AG09319 (cell line): ENCODE data around the gene TMEM121B.

Experiments used
- DNase-seq: peaks from one replicate; pipeline ENCODE4 v3.0.0-alpha.2; 2010; ENCODE audit warnings: low read depth; ENCODE audit errors: extremely low read depth
- TF ChIP-seq, protein P1 (sequence below): IDR thresholded peaks from 2 replicates; pipeline ENCODE4 v1.5.1; 2011; ENCODE audit warnings: low read depth, mild to moderate bottlenecking, inconsistent platforms, low read length, moderate library complexity

Gene TMEM121B

DNA sequence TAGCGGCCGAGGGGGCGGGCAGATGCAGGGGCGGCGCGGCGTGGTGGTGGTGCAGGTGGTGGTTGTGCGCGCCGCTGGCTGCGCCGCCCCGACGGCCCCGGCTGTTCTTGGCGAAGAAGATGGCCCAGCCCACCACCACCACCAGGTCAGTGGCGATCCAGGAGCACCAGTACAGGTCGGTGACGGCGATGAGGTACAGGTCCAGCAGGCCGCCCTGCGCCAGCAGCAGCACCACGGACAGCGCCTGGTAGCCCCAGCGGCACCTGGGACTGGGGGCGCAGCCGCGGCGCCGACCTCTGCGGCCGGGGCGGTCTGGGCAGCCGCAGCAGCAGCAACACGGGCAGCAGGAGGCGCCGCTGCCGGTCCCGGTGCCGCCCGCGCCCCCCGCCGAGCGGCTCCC lies 879 bp downstream of the TMEM121B start:
- no peak for DNase-seq
- TF ChIP-seq, protein P1, sequence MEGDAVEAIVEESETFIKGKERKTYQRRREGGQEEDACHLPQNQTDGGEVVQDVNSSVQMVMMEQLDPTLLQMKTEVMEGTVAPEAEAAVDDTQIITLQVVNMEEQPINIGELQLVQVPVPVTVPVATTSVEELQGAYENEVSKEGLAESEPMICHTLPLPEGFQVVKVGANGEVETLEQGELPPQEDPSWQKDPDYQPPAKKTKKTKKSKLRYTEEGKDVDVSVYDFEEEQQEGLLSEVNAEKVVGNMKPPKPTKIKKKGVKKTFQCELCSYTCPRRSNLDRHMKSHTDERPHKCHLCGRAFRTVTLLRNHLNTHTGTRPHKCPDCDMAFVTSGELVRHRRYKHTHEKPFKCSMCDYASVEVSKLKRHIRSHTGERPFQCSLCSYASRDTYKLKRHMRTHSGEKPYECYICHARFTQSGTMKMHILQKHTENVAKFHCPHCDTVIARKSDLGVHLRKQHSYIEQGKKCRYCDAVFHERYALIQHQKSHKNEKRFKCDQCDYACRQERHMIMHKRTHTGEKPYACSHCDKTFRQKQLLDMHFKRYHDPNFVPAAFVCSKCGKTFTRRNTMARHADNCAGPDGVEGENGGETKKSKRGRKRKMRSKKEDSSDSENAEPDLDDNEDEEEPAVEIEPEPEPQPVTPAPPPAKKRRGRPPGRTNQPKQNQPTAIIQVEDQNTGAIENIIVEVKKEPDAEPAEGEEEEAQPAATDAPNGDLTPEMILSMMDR, result no peak

DNA sequence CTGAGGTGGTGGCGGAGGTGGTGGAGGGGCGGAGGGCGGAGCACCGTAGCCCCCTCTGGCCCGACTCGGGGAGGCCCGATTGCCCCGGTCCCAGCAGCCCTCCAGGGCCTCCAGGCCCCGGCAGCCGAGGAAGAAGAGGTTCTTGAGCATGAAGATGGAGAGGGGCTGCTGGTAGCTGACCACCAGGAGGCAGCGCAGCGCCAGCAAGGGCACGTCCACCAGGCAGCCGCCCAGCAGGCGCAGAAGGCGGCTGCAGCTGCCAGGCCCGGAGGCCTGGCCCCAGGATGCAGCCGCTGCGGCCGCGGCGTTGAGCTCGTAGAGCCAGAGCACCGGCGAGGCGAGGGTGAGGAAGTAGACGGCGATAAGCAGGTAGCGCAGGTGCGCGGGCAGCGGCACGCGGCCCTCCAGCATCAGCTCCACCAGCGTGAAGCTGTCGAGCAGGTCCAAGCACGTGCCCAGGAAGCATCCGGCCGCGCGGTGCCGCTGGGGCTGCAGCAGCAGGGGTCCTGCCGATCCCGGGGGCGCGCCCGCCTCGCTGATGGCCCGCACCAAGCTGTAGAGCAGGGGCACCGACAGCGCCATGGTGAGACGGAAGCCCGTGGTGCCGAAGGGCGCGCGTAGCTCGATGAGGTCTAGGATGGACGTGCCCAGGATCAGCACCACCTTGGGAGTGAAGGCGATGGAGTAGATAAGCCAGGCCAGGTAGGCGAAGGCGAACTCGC lies 1.5 kb downstream of the TMEM121B start:
- TF ChIP-seq, protein P1, result no peak; the same call in none of the 2 replicates
- no peak for DNase-seq

DNA sequence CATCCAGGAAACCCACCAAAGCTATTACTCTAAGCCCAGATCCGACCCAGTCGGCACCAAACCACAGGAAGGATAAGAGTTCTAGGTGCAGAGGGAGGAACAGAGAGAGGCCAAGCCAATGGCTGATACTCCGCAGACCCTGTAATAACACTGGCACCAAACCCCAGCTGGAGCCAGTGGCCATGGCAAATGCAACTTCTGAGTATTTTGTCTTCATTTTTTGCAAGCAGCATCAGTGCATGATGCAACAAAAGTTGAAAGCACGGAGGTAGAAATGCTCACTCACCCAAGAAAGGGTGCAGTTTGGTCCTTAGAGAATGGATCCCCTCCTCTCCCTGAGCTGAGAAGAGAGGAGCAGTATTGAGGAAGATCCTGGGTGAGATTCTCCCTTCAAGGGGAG lies 2.8 kb downstream of the TMEM121B start:
- DNase-seq, result no peak
- TF ChIP-seq, protein P1, result no peak

DNA sequence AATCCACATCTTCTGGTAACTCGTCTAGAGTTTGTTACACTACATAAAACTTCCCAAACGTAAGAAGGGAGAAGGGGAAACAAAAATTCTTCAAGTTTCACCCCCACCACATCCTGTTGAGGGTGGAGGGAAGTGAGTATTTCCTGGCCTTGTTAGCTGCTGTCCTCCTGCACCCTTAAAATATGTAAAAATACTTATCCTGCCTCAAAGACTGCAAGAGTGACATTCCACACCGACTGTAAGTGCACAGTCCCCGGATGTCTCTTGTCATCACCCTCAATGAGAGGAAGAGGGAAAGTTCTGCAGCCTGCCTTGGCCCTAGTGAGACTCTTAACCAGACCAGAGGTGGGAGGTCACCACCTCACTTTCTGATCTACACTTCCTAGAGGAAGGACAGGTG lies 3.3 kb downstream of the TMEM121B start:
- TF ChIP-seq, protein P1, result no peak
- DNase-seq, result no peak

DNA sequence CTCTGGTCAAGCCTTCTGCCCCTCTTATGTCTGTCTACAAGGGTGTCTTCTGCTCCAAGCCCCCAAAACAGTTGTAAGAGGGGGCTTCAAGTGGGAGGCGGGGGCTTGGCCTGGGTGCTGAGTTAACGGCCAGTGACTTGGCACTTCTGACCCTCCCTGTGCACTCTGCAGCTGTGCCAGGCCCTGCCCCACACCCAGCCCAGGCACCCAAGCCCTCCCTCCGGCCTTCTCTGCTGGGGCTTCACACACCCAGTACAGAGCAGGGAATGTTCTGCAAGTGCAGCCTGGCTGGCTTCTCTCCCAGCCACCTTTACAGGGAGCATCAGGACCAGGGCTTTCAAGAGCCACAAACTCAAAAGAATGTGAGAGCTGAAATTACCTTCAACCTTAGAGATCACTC lies 3.8 kb downstream of the TMEM121B start:
- no peak for DNase-seq
- TF ChIP-seq, protein P1, result no peak

DNA sequence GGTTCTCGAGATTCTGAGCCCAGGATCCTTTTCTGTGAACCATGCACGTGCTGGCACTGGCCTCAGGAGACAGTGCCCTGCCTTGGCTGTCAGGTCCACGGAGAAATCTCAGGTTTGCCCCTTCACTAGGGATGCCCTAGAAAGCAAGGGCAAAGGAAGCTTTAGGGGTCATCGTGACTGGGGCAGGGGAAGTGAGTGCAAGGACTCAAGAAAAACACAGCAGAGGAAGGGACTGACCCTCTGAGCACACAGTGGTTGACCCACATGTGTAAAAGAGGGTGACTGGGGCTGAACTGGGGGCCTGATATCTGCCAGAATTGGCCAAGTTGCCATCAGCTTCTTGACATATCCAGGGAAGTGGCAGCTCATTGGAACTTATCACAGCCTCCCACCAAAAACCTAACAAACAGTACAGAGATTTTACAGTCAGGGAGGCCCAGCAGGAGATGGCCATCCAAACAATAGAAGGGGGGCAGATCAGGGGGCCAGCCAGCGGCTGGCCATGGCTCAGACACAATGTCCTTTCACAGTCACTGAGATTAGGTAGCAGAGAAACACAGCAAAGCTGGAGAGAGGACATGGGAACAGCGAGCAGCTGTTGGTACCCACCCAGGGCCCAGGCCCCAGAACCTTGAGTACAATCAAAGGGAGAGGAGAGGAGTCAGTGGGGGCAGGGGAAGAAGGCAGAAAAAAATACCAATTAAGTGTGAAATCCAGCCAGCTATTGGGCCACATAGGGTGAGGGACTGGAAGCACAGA lies 4.4 kb downstream of the TMEM121B start:
- TF ChIP-seq, protein P1, result no peak
- no peak for DNase-seq

GRCh38 chr22:17115945-17116565 lies 5.1 kb downstream of the TMEM121B start:
- TF ChIP-seq, protein P1, result no peak
- DNase-seq, result no peak
